Retinal pigment epithelial cell (primary cell): ENCODE measurements around the gene ORMDL3.

Experiments
- DNase-seq: peaks from one replicate; pipeline ENCODE4 v3.0.0-alpha.2; 2010; ENCODE audit warnings: low read depth
- H3K4me3 ChIP-seq: 2 replicates; pipeline ENCODE4 v1.5.1; 2011; ENCODE audit warnings: mild to moderate bottlenecking, low read length, control low read depth, moderate library complexity
- CTCF ChIP-seq: conservative IDR thresholded peaks from 2 replicates; pipeline ENCODE4 v1.5.1; 2011; ENCODE audit warnings: low read depth, low read length, control low read depth, inconsistent platforms

ORMDL3 gene

GRCh38 chr17:39871801-39872200 lies 55.6 kb downstream of the ORMDL3 start:
- no peak for TF ChIP-seq CTCF
- no peak for DNase-seq
- H3K4me3 ChIP-seq = no peak overlapping the region
